ENCODE results near the gene MRPL27.
A peak's percentile ranks its signal among the peaks of the same experiment; 100 is the strongest.

MRPL27 gene

GRCh38 chr17:50381920-50382319, 8.9 kb upstream of the MRPL27 start:
- Histone ChIP-seq H3K4me1 (ENCODE audit: control insufficient read depth in 1 of 2, insufficient read depth in 2 of 2, low read length in 2 of 2) (no peaks in the 10 kb centered on the region), H3K4me3 (ENCODE audit: low read depth in 1 of 2, low read length in 2 of 2) (no peak overlapping the region), H3K27ac (ENCODE audit: low read length) (no peak overlapping the region), H3K27me3 (ENCODE audit: low read depth, low read length) (no peaks in the 10 kb centered on the region), H3K36me3 (ENCODE audit: control insufficient read depth in 1 of 2, insufficient read depth in 2 of 2, low read length in 2 of 2) (peaks cover 39 to 64% of the 10 kb centered on the region in 2 donors), H3K9me3 (ENCODE audit: control insufficient read depth in 1 of 2, low read length in 2 of 2) (no peaks in the 10 kb centered on the region)

DNA sequence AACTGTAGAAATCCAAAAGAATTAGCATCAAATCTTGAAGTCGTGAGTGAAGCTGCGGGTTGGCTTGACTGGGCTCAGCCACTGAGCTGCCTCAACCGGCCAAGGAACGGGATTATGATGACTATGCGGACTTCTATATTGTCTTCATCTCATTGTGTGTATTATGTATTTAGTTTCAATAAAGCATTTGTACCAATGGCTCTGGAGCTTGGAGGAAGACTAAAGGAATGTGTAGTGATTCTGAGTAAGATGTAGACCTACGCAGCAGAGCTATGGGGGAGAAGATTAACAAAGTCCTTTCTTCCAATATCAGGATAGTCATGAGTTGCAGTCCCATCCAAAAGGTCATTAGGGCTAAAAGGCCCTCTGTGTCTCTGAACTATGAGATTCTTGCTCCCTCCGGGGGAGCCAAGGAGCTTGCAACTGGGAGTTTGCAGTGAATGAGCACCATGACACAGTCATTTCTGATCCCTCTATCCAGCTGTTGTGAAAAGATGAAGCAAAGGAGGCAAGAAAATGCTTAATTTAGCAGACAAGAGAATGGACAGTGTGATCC, 8.4 kb upstream of the MRPL27 start:
- Histone ChIP-seq H3K27ac (ENCODE audit: low read length) (no peak overlapping the region), H3K27me3 (ENCODE audit: low read depth, low read length) (no peaks in the 10 kb centered on the region), H3K9me3 (ENCODE audit: control insufficient read depth in 1 of 2, low read length in 2 of 2) (no peaks in the 10 kb centered on the region), H3K4me3 (ENCODE audit: low read depth in 1 of 2, low read length in 2 of 2) (no peak overlapping the region), H3K36me3 (ENCODE audit: control insufficient read depth in 1 of 2, insufficient read depth in 2 of 2, low read length in 2 of 2) (peaks cover 34 to 58% of the 10 kb centered on the region in 2 donors), H3K4me1 (ENCODE audit: control insufficient read depth in 1 of 2, insufficient read depth in 2 of 2, low read length in 2 of 2) (no peaks in the 10 kb centered on the region)

GRCh38 chr17:50380369-50381259, 7.6 kb upstream of the MRPL27 start:
- H3K27me3 ChIP-seq (ENCODE audit: low read depth, low read length): no peaks in the 10 kb centered on the region
- H3K9me3 ChIP-seq (ENCODE audit: control insufficient read depth in 1 of 2, low read length in 2 of 2): no peaks in the 10 kb centered on the region
- H3K27ac ChIP-seq (ENCODE audit: low read length): no peak overlapping the region
- peaks cover 29 to 51% of the 10 kb centered on the region in 2 donors for H3K36me3 ChIP-seq (ENCODE audit: control insufficient read depth in 1 of 2, insufficient read depth in 2 of 2, low read length in 2 of 2)
- H3K4me3 ChIP-seq (ENCODE audit: low read depth in 1 of 2, low read length in 2 of 2): no peak overlapping the region
- H3K4me1 ChIP-seq (ENCODE audit: control insufficient read depth in 1 of 2, insufficient read depth in 2 of 2, low read length in 2 of 2): no peaks in the 10 kb centered on the region

DNA sequence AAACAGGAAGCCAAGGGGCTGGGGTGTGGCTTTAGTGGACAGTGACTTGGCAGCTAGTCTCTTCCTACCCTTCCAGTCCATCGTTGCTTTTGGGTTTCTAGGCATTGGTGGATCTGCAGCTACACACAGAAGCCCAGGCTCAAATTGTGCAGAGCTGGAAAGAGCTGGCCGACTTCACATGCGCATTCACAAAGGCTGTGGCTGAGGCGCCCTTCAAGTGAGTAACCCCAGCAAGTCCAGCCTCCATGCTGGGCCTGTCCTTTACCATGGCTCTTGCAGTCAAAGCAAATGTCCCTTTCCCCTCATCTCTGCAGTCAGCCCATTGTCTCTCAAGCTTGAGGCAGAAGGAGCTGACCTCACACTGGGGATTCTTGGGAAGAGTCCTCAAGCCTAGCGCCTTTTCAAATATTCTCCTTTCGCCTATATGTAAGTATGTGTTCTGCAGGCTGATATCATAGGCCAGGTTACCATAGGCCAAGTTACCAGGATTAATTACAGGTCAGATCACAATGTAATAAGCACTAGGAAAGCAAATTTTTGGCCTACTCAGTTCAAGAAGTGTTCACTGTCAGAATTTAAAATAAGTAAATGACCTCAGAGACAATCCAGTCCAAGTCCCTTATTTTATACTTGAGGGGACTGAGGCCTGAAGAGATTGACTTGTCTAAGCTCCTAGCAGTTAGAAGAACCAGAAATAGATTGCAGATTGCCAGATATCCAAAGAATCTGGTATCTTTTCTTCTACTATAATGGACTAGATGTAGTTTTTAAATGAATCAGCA, 6.6 kb upstream of the MRPL27 start:
- no peaks in the 10 kb centered on the region for H3K4me1 ChIP-seq (ENCODE audit: control insufficient read depth in 1 of 2, insufficient read depth in 2 of 2, low read length in 2 of 2)
- H3K27ac ChIP-seq (ENCODE audit: low read length): no peak overlapping the region
- H3K4me3 ChIP-seq (ENCODE audit: low read depth in 1 of 2, low read length in 2 of 2): no peak overlapping the region
- peaks cover 19 to 40% of the 10 kb centered on the region in 2 donors for H3K36me3 ChIP-seq (ENCODE audit: control insufficient read depth in 1 of 2, insufficient read depth in 2 of 2, low read length in 2 of 2)
- H3K9me3 ChIP-seq (ENCODE audit: control insufficient read depth in 1 of 2, low read length in 2 of 2): no peaks in the 10 kb centered on the region
- no peaks in the 10 kb centered on the region for H3K27me3 ChIP-seq (ENCODE audit: low read depth, low read length)

GRCh38 chr17:50375858-50376538, 3.0 kb upstream of the MRPL27 start:
- H3K27ac ChIP-seq (ENCODE audit: low read length): no peak overlapping the region
- peaks cover 3 to 19% of the 10 kb centered on the region in 2 donors for H3K4me1 ChIP-seq (ENCODE audit: control insufficient read depth in 1 of 2, insufficient read depth in 2 of 2, low read length in 2 of 2)
- H3K36me3 ChIP-seq (ENCODE audit: control insufficient read depth in 1 of 2, insufficient read depth in 2 of 2, low read length in 2 of 2): peaks cover 5 to 8% of the 10 kb centered on the region in 2 donors
- no peaks in the 10 kb centered on the region for H3K27me3 ChIP-seq (ENCODE audit: low read depth, low read length)
- no peak overlapping the region for H3K4me3 ChIP-seq (ENCODE audit: low read depth in 1 of 2, low read length in 2 of 2)
- no peaks in the 10 kb centered on the region for H3K9me3 ChIP-seq (ENCODE audit: control insufficient read depth in 1 of 2, low read length in 2 of 2)

DNA sequence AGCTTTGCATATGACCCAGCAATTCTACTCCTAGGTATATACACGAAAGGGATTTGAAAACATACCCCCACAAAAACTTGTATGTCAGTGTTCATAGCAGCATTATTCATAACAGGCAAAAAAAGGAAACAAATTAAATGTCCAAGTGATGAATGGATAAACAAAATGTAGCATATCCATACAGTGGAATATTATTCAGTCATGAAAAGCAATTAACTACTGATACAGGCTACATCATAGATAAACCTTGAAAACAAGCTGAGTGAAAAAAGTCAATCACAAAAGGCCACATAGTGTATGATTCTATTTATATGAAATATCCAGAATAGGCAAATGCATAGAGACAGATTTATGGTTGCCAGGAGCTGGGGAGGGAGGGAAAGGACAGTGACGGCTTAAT, 721 bp upstream of the MRPL27 start:
- no peaks in the 10 kb centered on the region for H3K27me3 ChIP-seq (ENCODE audit: low read depth, low read length)
- peaks cover 3 to 21% of the 10 kb centered on the region in 2 donors for H3K4me1 ChIP-seq (ENCODE audit: control insufficient read depth in 1 of 2, insufficient read depth in 2 of 2, low read length in 2 of 2)
- H3K4me3 ChIP-seq (ENCODE audit: low read depth in 1 of 2, low read length in 2 of 2): peak overlapping the region in 1 of 2 donors; percentile 94
- no peaks in the 10 kb centered on the region for H3K9me3 ChIP-seq (ENCODE audit: control insufficient read depth in 1 of 2, low read length in 2 of 2)
- H3K27ac ChIP-seq (ENCODE audit: low read length): no peak overlapping the region
- peaks cover 19 to 21% of the 10 kb centered on the region in 2 donors for H3K36me3 ChIP-seq (ENCODE audit: control insufficient read depth in 1 of 2, insufficient read depth in 2 of 2, low read length in 2 of 2)

- Histone ChIP-seq H3K36me3 (ENCODE audit: control insufficient read depth in 1 of 2, insufficient read depth in 2 of 2, low read length in 2 of 2) (peaks cover 33 to 35% of the 10 kb centered on the region in 2 donors), H3K4me3 (ENCODE audit: low read depth in 1 of 2, low read length in 2 of 2) (peak overlapping the region; percentile 85 to 94), H3K9me3 (ENCODE audit: control insufficient read depth in 1 of 2, low read length in 2 of 2) (no peaks in the 10 kb centered on the region), H3K27ac (ENCODE audit: low read length) (peak overlapping the region; percentile 99), H3K4me1 (ENCODE audit: control insufficient read depth in 1 of 2, insufficient read depth in 2 of 2, low read length in 2 of 2) (peaks cover 3 to 21% of the 10 kb centered on the region in 2 donors), H3K27me3 (ENCODE audit: low read depth, low read length) (no peaks in the 10 kb centered on the region)
These were observed 694 bp downstream of the MRPL27 start for GRCh38 chr17:50372222-50372757.

DNA sequence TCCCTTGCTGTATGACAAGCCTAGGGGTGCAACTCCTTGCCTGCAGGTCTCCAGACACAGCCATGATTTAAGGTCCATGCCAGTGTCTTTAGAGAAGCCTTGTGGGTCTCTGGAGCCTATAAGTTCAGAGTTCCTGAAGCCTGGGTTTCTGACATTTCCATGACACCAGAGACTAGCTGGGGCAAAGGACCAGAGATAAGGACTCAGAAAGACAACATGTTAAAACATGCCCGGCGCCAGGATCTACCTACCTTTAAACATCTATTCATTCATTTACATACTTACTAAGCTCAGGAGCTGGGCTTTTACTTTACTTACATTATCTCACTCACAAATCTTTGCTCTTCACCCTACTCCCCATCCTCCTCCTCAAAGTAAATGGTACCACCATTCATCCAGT, 1.5 kb downstream of the MRPL27 start:
- Histone ChIP-seq H3K9me3 (ENCODE audit: control insufficient read depth in 1 of 2, low read length in 2 of 2) (no peaks in the 10 kb centered on the region), H3K4me3 (ENCODE audit: low read depth in 1 of 2, low read length in 2 of 2) (peak overlapping the region; percentile 85 to 94), H3K4me1 (ENCODE audit: control insufficient read depth in 1 of 2, insufficient read depth in 2 of 2, low read length in 2 of 2) (peaks cover 3 to 21% of the 10 kb centered on the region in 2 donors), H3K27ac (ENCODE audit: low read length) (no peak overlapping the region), H3K36me3 (ENCODE audit: control insufficient read depth in 1 of 2, insufficient read depth in 2 of 2, low read length in 2 of 2) (peaks cover 41 to 42% of the 10 kb centered on the region in 2 donors), H3K27me3 (ENCODE audit: low read depth, low read length) (no peaks in the 10 kb centered on the region)

GRCh38 chr17:50370052-50370451, 2.9 kb downstream of the MRPL27 start:
- H3K4me1 ChIP-seq (ENCODE audit: control insufficient read depth in 1 of 2, insufficient read depth in 2 of 2, low read length in 2 of 2): peaks cover 3 to 21% of the 10 kb centered on the region in 2 donors
- no peak overlapping the region for H3K4me3 ChIP-seq (ENCODE audit: low read depth in 1 of 2, low read length in 2 of 2)
- no peak overlapping the region for H3K27ac ChIP-seq (ENCODE audit: low read length)
- H3K36me3 ChIP-seq (ENCODE audit: control insufficient read depth in 1 of 2, insufficient read depth in 2 of 2, low read length in 2 of 2): peaks cover 44 to 55% of the 10 kb centered on the region in 2 donors
- no peaks in the 10 kb centered on the region for H3K9me3 ChIP-seq (ENCODE audit: control insufficient read depth in 1 of 2, low read length in 2 of 2)
- H3K27me3 ChIP-seq (ENCODE audit: low read depth, low read length): no peaks in the 10 kb centered on the region

- Histone ChIP-seq H3K4me3 (ENCODE audit: low read depth in 1 of 2, low read length in 2 of 2) (no peak overlapping the region), H3K4me1 (ENCODE audit: control insufficient read depth in 1 of 2, insufficient read depth in 2 of 2, low read length in 2 of 2) (peaks cover 0 to 37% of the 10 kb centered on the region in 2 donors), H3K27me3 (ENCODE audit: low read depth, low read length) (no peaks in the 10 kb centered on the region), H3K36me3 (ENCODE audit: control insufficient read depth in 1 of 2, insufficient read depth in 2 of 2, low read length in 2 of 2) (peaks cover 44 to 55% of the 10 kb centered on the region in 2 donors), H3K27ac (ENCODE audit: low read length) (no peak overlapping the region), H3K9me3 (ENCODE audit: control insufficient read depth in 1 of 2, low read length in 2 of 2) (no peaks in the 10 kb centered on the region)
These were observed 5.6 kb downstream of the MRPL27 start for GRCh38 chr17:50367401-50367800.
